Sigmoid colon (tissue), 4 donors: ENCODE data around the gene SLC39A9.

Experiments used
- CTCF ChIP-seq, 4 experiments: fragments of 450-650 bp in 3 of 4; fragments of 200-600 bp in 1 of 4; IDR thresholded peaks; one replicate each; pipeline ENCODE4 v1.5.1; 2016 to 2019; ENCODE audit warnings: antibody characterized with exemption in 4 of 4, mild to moderate bottlenecking in 3 of 4, moderate library complexity in 2 of 4
- EP300 ChIP-seq, 4 donors: sonication (generic); formaldehyde crosslinking; IDR thresholded peaks; one replicate each; pipeline ENCODE4 v1.6.1; 2017; ENCODE audit warnings: antibody characterized with exemption in 4 of 4
- POLR2A ChIP-seq, 2 donors: fragments of 450-650 bp; IDR thresholded peaks; one replicate each; pipeline ENCODE4 v1.6.1; 2016; ENCODE audit warnings: antibody characterized with exemption in 2 of 2, mild to moderate bottlenecking in 2 of 2, moderate library complexity in 2 of 2

- TF ChIP-seq CTCF (IDR thresholded peaks at IDR 0.05) (no peak), EP300 (IDR thresholded peaks at IDR 0.05) (no peak), POLR2A (IDR thresholded peaks at IDR 0.05) (no peak)
These were observed 25.4 kb upstream of the SLC39A9 start for GRCh38 chr14:69373104-69373503.
